ENCODE measurements around the gene XPR1.

Gene XPR1

GRCh38 chr1:180631766-180632325 is at the start of gene XPR1:
TSS of gene XPR1 (plus strand) at chr1:180632022. CDS start at chr1:180632202, 180 bp downstream.
- DNase-seq: peak; percentile 92

DNA sequence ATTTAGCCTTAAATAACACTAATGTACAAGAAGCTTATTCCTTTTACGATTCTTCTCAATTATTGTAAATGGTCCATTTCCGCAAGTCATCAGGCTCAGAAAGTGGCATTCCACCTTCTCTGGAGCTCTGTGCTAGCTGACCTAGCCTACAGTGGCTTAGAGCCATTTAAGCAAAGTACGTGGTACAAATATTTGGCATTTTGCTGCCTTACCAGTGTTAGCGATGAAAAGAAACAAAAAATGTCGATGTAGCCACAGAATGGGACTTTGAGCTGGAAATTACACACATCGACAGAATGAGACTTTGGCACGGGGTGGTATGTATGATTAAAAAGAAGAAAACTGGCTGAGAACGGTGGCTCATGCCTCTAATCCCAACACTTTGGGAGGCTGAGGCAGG is 47.0 kb upstream of the XPR1 start:
- no peak for DNase-seq

DNA sequence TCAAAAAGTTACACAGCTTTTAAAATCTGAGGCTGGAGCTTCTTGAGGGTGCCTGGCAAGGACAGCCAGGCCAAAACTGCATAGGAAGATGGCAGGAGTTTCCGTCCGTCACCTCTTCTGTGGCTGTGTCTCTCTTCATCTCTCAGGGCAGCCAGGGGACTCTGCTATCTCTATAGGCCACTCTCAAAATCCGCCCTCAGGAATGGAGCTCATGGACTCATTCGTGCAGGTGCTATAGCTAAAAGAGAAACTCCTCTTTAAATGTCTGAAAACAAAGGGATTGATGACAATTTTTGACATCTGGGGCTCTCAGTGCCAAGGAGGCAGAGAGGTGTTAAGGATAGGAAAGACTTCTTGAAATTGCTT is 45.8 kb upstream of the XPR1 start:
- DNase-seq: no peak

DNA sequence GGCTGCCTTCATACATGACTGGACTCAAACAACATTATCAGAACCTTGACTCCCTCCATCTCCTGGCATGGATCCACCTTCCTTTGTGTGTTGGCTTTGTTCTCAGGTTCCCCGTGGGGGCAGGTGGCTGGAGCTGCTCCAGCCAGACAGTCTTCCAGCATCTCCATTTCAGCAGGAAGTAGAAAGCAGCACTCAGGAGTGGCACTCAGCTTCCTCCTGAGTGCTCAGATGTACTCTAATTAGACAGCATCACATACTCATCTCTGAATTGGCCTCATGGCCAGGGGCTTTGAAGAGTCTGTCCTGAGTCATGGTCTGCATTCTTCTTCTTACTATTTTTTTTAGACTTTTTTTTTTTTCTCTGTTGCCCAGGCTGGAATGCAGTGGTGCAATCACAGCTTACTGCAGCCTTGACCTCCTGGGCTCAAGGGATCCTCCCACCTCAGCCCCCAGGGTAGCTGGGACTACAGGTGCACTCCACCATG is 45.1 kb upstream of the XPR1 start:
- no peak for DNase-seq

DNA sequence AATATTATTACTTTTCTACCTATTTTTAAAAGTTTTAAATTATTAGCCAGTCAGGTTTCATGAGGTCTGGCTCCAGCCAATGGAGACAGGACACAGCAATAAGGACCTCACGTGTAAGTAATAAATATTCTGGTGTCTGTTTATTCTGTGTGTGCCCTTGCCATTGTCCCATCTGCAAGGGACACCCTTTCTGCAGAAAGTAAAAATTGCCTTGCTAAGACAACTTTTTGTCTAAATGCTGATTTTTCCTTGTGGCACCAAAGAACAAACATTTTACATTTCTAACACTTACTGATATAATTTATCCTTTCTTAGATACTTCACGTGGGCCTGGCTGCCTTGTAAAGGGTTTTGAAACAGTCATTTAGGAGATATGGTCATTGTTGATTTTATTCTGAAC is 43.7 kb upstream of the XPR1 start:
- DNase-seq: no peak

DNA sequence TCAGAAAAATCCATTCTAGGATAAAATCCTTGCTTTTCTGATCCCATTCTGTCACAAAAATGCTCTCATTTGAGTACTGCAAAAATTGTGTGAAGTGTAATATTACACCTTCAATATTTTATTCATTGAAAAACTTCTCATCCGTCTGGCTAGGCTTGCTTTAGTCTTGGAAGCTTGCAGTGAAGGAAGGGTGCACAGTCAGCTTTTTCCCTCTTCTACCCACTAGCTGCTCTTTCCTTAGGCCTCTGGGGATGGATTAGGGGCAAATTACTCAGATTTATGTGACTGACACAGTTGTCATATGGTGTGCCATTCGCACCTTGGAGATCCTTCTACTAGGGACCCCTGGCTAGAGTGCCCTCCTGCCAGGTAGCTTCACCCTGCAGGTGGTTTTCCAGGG is 40.9 kb upstream of the XPR1 start:
- DNase-seq: no peak

DNA sequence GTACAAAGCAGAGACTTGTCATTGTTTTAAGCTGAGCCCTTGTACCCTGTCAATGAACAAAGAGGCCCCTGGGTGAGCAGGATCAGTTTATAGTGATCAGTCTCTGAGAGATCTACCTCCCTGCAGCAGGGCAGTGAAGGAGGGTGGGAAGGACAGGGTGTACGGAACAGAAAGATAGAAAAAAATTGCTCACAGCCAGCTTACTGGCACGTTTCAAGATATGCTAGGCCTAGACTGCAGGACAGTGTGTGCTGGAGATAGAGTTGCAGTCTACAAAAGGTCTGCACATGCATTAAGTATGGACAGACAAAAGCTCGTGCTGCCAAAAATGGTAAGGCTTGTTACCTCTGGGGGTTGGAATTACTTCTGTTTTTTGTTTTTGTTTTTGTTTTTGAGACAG is 38.4 kb upstream of the XPR1 start:
- DNase-seq: no peak

- no peak for DNase-seq
These were observed 37.1 kb upstream of the XPR1 start for GRCh38 chr1:180594723-180595122.

DNA sequence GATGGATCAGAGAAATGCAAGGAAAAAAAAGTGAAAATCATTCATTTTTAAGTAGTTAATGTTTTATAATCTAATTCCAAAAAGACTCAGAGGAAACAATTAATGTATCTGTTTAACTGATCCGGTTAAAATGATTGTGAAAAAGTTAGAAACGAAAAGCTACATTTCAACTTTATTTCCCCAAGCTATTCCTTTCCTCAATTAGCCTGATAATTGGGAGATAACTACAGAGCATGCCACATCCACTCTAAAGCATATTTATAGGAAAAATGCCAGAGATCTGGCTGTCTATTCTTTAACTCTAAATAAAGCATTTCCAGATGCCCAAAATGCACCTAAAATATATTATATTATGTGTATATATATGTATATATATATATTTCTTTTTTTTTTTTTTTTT is 35.9 kb upstream of the XPR1 start:
- no peak for DNase-seq

GRCh38 chr1:180597520-180597919 is 34.3 kb upstream of the XPR1 start:
- no peak for DNase-seq

DNA sequence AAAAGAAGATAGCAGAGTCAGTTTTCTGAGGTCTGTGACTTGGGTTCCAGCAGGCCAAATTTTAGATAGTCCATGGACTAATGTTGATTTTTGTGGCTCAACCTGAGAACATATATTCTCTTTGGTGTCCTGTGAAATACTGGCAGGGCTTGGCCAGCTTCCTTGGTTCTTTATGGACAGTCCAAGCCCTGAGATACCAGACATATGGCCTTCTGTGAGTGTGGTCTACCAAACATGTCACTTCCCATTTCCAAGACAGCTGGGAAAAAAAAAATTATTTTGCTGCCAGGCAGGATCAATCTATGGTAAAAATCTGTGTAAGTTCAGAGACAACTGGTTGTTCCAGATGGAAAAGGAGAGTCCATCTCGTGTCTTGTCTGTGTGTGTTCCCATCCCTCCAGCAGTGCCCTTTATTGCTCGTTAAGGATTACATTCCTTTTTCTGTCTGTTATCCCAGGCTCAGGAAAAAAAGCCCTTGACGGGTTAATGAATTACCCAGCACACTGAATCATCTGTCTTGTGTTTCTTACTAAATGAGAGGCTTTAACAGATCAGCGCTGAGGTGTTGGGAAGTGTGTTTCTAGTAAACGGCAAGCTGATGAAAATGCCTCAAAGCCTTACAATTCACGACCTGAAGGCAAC is 33.4 kb upstream of the XPR1 start:
- no peak for DNase-seq

DNA sequence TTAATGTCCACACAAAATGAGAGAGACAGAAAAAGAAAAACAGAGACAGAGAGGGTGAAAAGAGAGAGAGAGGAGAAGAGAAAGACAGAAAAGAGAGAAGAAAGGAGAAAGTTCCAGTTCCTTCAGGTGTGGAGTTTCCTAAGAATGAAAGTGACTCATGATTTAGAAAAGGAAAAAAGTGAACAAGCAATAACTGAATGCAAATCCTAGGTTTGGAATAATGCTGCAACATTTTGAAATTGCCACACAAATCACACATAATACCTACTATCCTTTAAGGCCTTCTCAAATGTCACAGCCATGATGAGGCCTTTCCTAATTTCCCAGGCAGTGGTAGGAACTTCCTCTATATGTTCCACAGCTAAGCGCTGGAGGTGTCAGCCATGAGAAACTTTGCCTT is 31.5 kb upstream of the XPR1 start:
- DNase-seq: no peak

DNA sequence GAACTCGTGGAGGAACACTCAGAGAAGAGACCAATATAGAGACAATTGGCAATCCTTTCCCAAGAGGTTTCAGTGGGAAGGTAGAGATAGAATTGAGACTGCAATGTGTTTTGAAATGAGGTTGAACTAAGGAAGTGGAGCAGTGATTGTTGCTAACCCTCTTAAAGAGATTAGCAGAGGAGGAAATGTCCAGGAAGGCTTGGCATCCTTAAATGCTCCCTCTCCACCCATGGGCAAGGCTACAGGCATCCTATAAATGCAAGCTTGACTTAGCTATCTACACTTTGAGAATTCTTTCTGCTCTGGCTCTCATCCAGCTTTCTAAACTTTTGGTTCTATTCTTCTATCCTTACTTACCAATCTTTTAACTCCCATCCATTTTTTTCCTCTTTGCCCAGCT is 30.3 kb upstream of the XPR1 start:
- no peak for DNase-seq

- no peak for DNase-seq
These were observed 28.5 kb upstream of the XPR1 start for GRCh38 chr1:180603223-180603849.

GRCh38 chr1:180603850-180604226 is 28.0 kb upstream of the XPR1 start:
- no peak for DNase-seq

DNA sequence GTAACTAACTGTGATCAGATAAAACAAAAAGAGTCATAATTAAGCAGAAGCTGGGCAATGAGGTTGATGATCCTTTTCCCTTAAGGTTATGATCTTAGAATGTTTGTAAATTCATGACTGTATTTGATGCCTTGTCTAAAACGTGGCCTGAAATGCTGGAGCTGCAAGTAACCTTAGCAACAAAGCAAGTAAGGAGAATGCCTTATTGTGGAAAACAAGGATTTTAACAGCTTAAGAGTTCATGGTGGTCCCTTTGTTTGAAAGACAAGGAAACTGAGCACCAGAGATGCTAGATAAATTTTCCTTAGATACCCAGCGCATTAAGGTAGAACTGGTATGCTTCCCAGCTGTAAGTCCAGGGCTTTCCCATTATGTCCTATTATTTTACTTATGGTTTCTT is 25.7 kb upstream of the XPR1 start:
- DNase-seq: no peak

DNA sequence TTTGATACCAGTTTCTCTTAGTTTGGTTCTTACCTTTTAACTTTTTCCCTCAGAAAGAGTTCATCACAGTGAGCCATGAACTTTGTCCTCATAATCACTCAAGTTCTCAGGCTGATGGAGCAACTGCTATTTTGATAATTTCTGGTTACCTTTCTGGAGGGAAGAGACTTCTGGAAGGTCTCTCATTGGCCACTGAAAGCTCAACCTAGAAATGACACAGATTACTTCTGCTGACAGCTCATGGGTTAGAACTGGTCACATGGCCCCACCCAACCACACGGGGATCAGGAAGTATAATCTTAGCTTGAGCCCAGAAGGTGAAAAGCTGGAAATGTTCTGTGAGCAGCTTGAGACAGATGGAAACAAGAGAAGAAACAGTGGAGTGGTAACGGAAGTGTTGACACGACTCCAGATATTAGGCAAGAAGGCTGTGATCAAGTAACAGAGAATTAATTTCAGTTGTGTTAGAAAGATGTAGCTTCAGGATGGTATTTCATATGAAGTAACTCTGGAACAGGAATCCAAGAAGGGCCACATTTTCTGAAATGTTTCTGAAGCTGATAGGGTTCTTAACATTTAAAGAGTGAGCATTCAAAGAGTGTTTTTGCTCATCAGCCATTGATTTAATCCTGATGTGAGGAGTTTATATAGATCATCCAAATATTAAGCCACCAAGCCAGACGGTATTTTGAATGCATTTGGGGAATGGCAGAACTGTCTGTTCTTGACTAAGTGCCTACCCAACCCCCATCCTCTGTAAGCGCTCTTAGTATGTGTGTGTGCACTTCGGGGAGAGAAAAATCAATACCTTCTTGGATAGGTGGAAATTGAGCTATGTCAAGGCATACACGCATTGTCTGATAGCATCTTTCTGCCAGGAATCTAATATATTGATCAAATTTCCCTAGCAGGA is 21.9 kb upstream of the XPR1 start:
- DNase-seq: peak; percentile 28

GRCh38 chr1:180610556-180611015 is 21.2 kb upstream of the XPR1 start:
- DNase-seq: no peak

- no peak for DNase-seq
These were observed 20.5 kb upstream of the XPR1 start for GRCh38 chr1:180611016-180611930.

DNA sequence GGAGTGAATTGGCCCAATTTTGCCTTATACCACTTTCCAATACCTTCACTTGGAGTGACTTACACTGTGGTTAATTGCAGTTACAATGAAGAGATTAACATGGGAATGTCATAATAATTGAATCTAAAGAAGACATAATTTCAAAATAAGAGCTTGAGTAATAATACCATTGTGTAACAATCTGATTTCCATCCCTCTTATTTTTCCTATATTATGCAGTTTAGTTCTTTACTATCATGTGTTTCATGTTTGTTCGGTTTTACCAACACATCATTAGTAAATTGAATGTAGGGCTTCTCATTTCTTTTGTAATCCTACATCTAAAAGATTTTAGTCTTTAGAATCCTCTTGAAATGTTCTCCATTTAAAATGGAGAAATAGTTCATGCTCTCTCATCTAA is 19.2 kb upstream of the XPR1 start:
- no peak for DNase-seq

- DNase-seq: no peak
These were observed 17.1 kb upstream of the XPR1 start for GRCh38 chr1:180614730-180615129.
